Measurements from ENCODE around the gene SFI1. TPM values are rescaled to one million over a fixed set of nuclear protein-coding genes. Genes with fewer than 3 reads are reported as not detected.

Gene SFI1
- total RNA-seq, 1 experiment from 2014 or later, result 53.1 TPM

GRCh38 chr22:31451709-31452571 is 44.4 kb upstream of the SFI1 start:
- ATAC-seq, result peak; percentile 95
- peak; percentile 21 for DNase-seq (ENCODE audit: low read depth, low spot score)
- BruUV-seq (replicated peaks), result no TSS peak
- no peaks in the 10 kb centered on the region for H3K4me1 ChIP-seq (ENCODE audit: control insufficient read depth in 1 of 2, insufficient read depth in 2 of 2, low read length in 2 of 2)
- no peaks in the 10 kb centered on the region for H3K27me3 ChIP-seq (ENCODE audit: insufficient read depth, low read length)
- no peak overlapping the region for H3K4me3 ChIP-seq (replicated peaks in 1 of 2; ENCODE audit: low read depth in 1 of 2, low read length in 2 of 2)
- no peaks in the 10 kb centered on the region for H3K79me2 ChIP-seq (ENCODE audit: insufficient read depth, low read length)
- ChIA-PET RAD21 (ENCODE audit: low non-redundant PET in 1 of 2, low total read pairs in 2 of 2, uncharacterized antibody in 2 of 2, unreplicated experiment in 2 of 2) (interaction anchor here (0.7 to 1.1 kb wide), 3 partner anchors 134 to 518 kb away, joined by 3 to 7 read pairs (median 4); no protein-coding TSS in a partner anchor), CTCF (interaction anchor here (0.6 to 2.3 kb wide), 19 partner anchors 8 to 519 kb away, joined by 3 to 42 read pairs (median 4); no protein-coding TSS in a partner anchor), POLR2A (interaction anchor here (0.8 to 1.6 kb wide), 2 partner anchors 26 to 183 kb away, joined by 3 read pairs; no protein-coding TSS in a partner anchor)
- peaks cover 10 to 15% of the 10 kb centered on the region in 2 experiments; a peak in 3 of 4 replicates for H3K36me3 ChIP-seq (ENCODE audit: control insufficient read depth in 1 of 2, insufficient read depth in 2 of 2, low read length in 2 of 2)
- intact Hi-C loops (cut with micrococcal nuclease), result loop anchor here (2.0 to 10.0 kb wide), 2 partner anchors 183 to 513 kb away; no protein-coding TSS in a partner anchor
- no peak overlapping the region for H2AFZ ChIP-seq (ENCODE audit: low read depth, low read length, poor library complexity, severe bottlenecking)
- no peak for TF ChIP-seq YY1 (IDR thresholded peaks at IDR 0.05; ENCODE audit: extremely low read depth, insufficient replicate concordance, low read depth, low read length)
- TF ChIP-seq EZH2 (IDR thresholded peaks at IDR 0.05), result no peak
- TF ChIP-seq EGR1 (IDR thresholded peaks at IDR 0.05; ENCODE audit: low read depth), result no peak
- TF ChIP-seq CTCF (IDR thresholded peaks at IDR 0.05 in 2 of 3, conservative IDR thresholded peaks at IDR 0.05 in 1 of 3; ENCODE audit: borderline replicate concordance in 1 of 3, insufficient read depth in 1 of 3, low read depth in 2 of 3, low read length in 2 of 3), result peak; percentile 48 to 75 (median 72); a peak in 5 of 6 replicates
- TF ChIP-seq RAD21 (IDR thresholded peaks at IDR 0.05; ENCODE audit: low read depth), result peak; percentile 43; the same call in 1 of the 2 replicates
- TF ChIP-seq MAX (IDR thresholded peaks at IDR 0.05), result no peak
- no peak for TF ChIP-seq ATF3 (IDR thresholded peaks at IDR 0.05)
- H3K9me2 ChIP-seq (ENCODE audit: insufficient read depth), result no peaks in the 10 kb centered on the region
- no peaks in the 10 kb centered on the region for H3K9me3 ChIP-seq (ENCODE audit: control insufficient read depth in 1 of 2, insufficient read depth in 1 of 2, low read depth in 1 of 2, low read length in 2 of 2)
- H3K27ac ChIP-seq (ENCODE audit: low read depth, low read length), result no peak overlapping the region
- no peak overlapping the region for H3K9ac ChIP-seq (ENCODE audit: low read length)
- 0 out of 2 replicates have a peak, but pooled peaks cover 2% of the 10 kb centered on the region for H4K20me1 ChIP-seq (ENCODE audit: insufficient read depth)
- no peak overlapping the region for H3K4me2 ChIP-seq (ENCODE audit: low read length)

Measured in HCT116 (cell line).